PC-9 (cell line): ENCODE results near the gene UGT1A7. TPM values are rescaled to one million over a fixed set of nuclear protein-coding genes. Genes with fewer than 3 reads are reported as not detected.
"Not testable (repeated sequence)": the region's sequence is repeated elsewhere in the genome, so short reads cannot be mapped to it uniquely, and the experiment has no call there.

ENCODE experiments used
- BruUV-seq: library from RNA; stranded (reverse); fragments of 400-500 nt; replicated peaks from 2 replicates; lab custom pipeline; 2021; lab: Mats Ljungman, UMichigan
- CTCF ChIA-PET: fragments of 300-600 bp; sonication (Branson Sonifier 250); formaldehyde crosslinking; loops from one replicate; lab custom pipeline; 2022; ENCODE audit warnings: antibody characterized with exemption; lab: Charles Lee
- POLR2A ChIA-PET: fragments of 300-600 bp; sonication (Branson Sonifier 250); formaldehyde crosslinking; loops from one replicate; lab custom pipeline; 2022; ENCODE audit warnings: antibody characterized with exemption; ENCODE audit not compliant: unreplicated experiment; lab: Charles Lee
- DNase-seq, 2 experiments: peaks; one replicate each; pipeline versions ENCODE4 v3.0.0 to v3.0.0-alpha.2; 2015 to 2022; ENCODE audit warnings: mixed read lengths in 1 of 2
- H2AFZ ChIP-seq: fragments of 200-600 bp; sonication (generic); 2 replicates; pipeline ENCODE4 v1.8.1; 2017; ENCODE audit warnings: antibody characterized with exemption
- H3F3A ChIP-seq: fragments of 200-600 bp; sonication (generic); 2 replicates; pipeline ENCODE4 v1.8.1; 2017; ENCODE audit warnings: antibody characterized with exemption, mild to moderate bottlenecking, low read depth; ENCODE audit not compliant: insufficient read depth
- H3K27ac ChIP-seq: fragments of 200-600 bp; sonication (generic); 2 replicates; pipeline ENCODE4 v1.6.1; 2016; ENCODE audit warnings: mixed run types
- H3K27me3 ChIP-seq: fragments of 200-600 bp; sonication (generic); 2 replicates; pipeline ENCODE4 v1.6.1; 2016; ENCODE audit warnings: low read depth, mixed run types; ENCODE audit not compliant: insufficient read depth
- H3K36me3 ChIP-seq: fragments of 200-600 bp; sonication (generic); 2 replicates; pipeline ENCODE4 v1.6.1; 2016; ENCODE audit warnings: low read depth, mixed run types
- H3K4me1 ChIP-seq: fragments of 200-600 bp; sonication (generic); replicated peaks from 2 replicates; pipeline ENCODE4 v1.6.1; 2016; ENCODE audit warnings: mixed run types; ENCODE audit not compliant: insufficient read depth
- H3K4me2 ChIP-seq: fragments of 200-600 bp; sonication (generic); 2 replicates; pipeline ENCODE4 v1.6.1; 2017; ENCODE audit warnings: mixed run types
- H3K4me3 ChIP-seq: fragments of 200-600 bp; sonication (generic); 2 replicates; pipeline ENCODE4 v1.6.1; 2016; ENCODE audit warnings: mixed run types
- H3K79me2 ChIP-seq: fragments of 200-600 bp; sonication (generic); 2 replicates; pipeline ENCODE4 v1.6.1; 2017; ENCODE audit warnings: low read depth, mixed run types
- H3K9me2 ChIP-seq: fragments of 200-600 bp; sonication (generic); 2 replicates; pipeline ENCODE4 v1.8.1; 2017; ENCODE audit warnings: mild to moderate bottlenecking; ENCODE audit not compliant: insufficient read depth
- H3K9me3 ChIP-seq: fragments of 200-600 bp; sonication (generic); 2 replicates; pipeline ENCODE4 v1.8.1; 2016; ENCODE audit warnings: low read depth; ENCODE audit not compliant: insufficient read depth
- H4K20me1 ChIP-seq: fragments of 200-600 bp; sonication (generic); 2 replicates; pipeline ENCODE4 v1.8.1; 2017; ENCODE audit not compliant: insufficient read depth
- CTCF ChIP-seq: fragments of 200-600 bp; sonication (generic); conservative IDR thresholded peaks from 2 replicates; pipeline ENCODE4 v1.6.1; 2017; ENCODE audit warnings: mixed run types, antibody characterized with exemption, mild to moderate bottlenecking, moderate library complexity
- EZH2 ChIP-seq: fragments of 200-600 bp; sonication (generic); IDR thresholded peaks from 2 replicates; pipeline ENCODE4 v1.8.0; 2017; ENCODE audit warnings: antibody characterized with exemption, low read depth
- intact Hi-C: fragments of 100-400 bp; cut with micrococcal nuclease; formaldehyde crosslinking; loops from one replicate; pipeline ENCODE4 v1.10.0; 2022; ENCODE audit not compliant: unreplicated experiment
- total RNA-seq: library from RNA; stranded (reverse); gene quantifications from 2 replicates; pipeline ENCODE4 v1.2.3, GENCODE V29; 2021

The UGT1A7 gene
- total RNA-seq, 1 experiment from 2014 or later = 20.3 TPM

- TF ChIP-seq EZH2 = no peak
- Histone ChIP-seq H4K20me1 (no peaks in the 10 kb centered on the region), H3F3A (peaks cover 24% of the 10 kb centered on the region), H3K9me3 (peaks cover 9% of the 10 kb centered on the region; the same call in 1 of the 2 replicates), H3K4me1 (peaks cover 47% of the 10 kb centered on the region), H3K9me2 (no peaks in the 10 kb centered on the region), H3K4me3 (peak overlapping the region; percentile 7; the same call in 1 of the 2 replicates), H3K4me2 (peak overlapping the region; percentile 58), H3K36me3 (no peaks in the 10 kb centered on the region), H3K27me3 (no peaks in the 10 kb centered on the region), H3K27ac (peak overlapping the region; percentile 75), H2AFZ (peak overlapping the region; percentile 28; the same call in 1 of the 2 replicates), H3K79me2 (no peaks in the 10 kb centered on the region)
- DNase-seq = peak in 1 of 2 experiments; percentile 64
- BruUV-seq = no TSS peak
- intact Hi-C loops = no loop called here
- ChIA-PET CTCF (interaction anchor here (0.6 kb wide), 1 partner anchor 44 kb away, joined by 3 read pairs; no protein-coding TSS in a partner anchor), POLR2A (no interaction called here)
These were observed 30.3 kb upstream of the UGT1A7 start for GRCh38 chr2:233651430-233651829.

DNA sequence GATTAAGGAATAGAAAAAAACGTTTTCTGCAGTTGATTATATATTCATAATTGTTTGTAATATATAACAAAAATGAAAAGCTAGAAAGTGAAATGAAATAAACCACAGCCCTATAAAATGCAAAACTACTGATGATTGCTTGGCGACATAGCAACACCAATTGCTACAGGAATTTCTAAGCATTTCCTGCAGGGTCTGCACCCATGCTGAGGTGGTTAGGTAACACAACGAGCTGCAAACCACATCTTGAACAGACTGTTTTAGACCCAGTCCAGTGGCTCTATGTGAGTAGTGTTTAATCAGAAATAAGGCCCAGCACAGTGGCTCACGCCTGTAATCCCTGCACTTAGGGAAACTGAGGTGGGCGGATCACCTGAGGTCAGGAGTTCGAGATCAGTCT lies 27.2 kb upstream of the UGT1A7 start:
- no TSS peak for BruUV-seq
- Histone ChIP-seq H3K4me1 (peaks cover 45% of the 10 kb centered on the region), H3K9me3 (no peaks in the 10 kb centered on the region; the same call in 1 of the 2 replicates), H4K20me1 (no peaks in the 10 kb centered on the region), H3K79me2 (no peaks in the 10 kb centered on the region), H3K4me2 (no peak overlapping the region), H3K27ac (no peak overlapping the region), H3K27me3 (no peaks in the 10 kb centered on the region), H2AFZ (no peak overlapping the region), H3K36me3 (no peaks in the 10 kb centered on the region), H3F3A (peaks cover 24% of the 10 kb centered on the region), H3K4me3 (no peak overlapping the region), H3K9me2 (no peaks in the 10 kb centered on the region)
- ChIA-PET CTCF (no interaction called here), POLR2A (no interaction called here)
- intact Hi-C loops = no loop called here
- TF ChIP-seq CTCF (no peak), EZH2 (no peak)
- DNase-seq = no peak

GRCh38 chr2:233655043-233655442 lies 26.7 kb upstream of the UGT1A7 start:
- Histone ChIP-seq H3K4me1 (peaks cover 40% of the 10 kb centered on the region), H3K9me3 (no peaks in the 10 kb centered on the region; the same call in 1 of the 2 replicates), H4K20me1 (no peaks in the 10 kb centered on the region), H3K36me3 (no peaks in the 10 kb centered on the region), H3K79me2 (no peaks in the 10 kb centered on the region), H3K4me2 (no peak overlapping the region), H3K27ac (no peak overlapping the region), H3K9me2 (no peaks in the 10 kb centered on the region), H2AFZ (peak overlapping the region; percentile 19; the same call in 1 of the 2 replicates), H3K27me3 (no peaks in the 10 kb centered on the region), H3F3A (peaks cover 21% of the 10 kb centered on the region), H3K4me3 (no peak overlapping the region)
- ChIA-PET POLR2A (no interaction called here), CTCF (no interaction called here)
- no peak for DNase-seq
- intact Hi-C loops = no loop called here
- BruUV-seq = no TSS peak
- TF ChIP-seq EZH2 (no peak), CTCF (no peak)

DNA sequence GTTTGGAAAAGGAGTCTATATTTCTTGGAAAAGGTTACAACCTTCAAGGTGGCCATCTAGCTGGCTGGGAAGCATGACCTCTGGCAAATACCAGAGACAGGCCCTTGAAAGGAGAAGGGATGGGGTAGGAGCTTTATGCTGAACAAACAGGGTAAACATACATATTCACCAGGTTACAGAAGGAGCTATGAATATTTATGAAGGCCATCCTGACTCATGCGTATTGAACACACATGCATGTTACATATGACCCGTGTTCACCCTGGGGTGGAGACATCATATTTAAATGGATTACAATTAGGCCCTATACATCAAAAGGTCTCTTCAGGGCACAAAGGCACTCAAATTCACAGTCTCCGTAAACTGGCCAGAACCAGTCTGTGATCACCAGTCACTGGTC lies 25.8 kb upstream of the UGT1A7 start:
- H3K27me3 ChIP-seq, POLR2A ChIA-PET, H2AFZ ChIP-seq, BruUV-seq, H3K9me2 ChIP-seq, H3K9me3 ChIP-seq, H3K36me3 ChIP-seq, H3K4me2 ChIP-seq, H3K27ac ChIP-seq, H3K79me2 ChIP-seq, H3K4me3 ChIP-seq, H4K20me1 ChIP-seq, DNase-seq, intact Hi-C loops, CTCF ChIA-PET: not testable (repeated sequence)
- H3F3A ChIP-seq = peaks cover 12% of the 10 kb centered on the region
- peaks cover 31% of the 10 kb centered on the region for H3K4me1 ChIP-seq
